Spleen (tissue), 11 donors: Measurements from ENCODE around the gene FHIT. TPM values are rescaled to one million over a fixed set of nuclear protein-coding genes. Genes with fewer than 3 reads are reported as not detected.

Experiments
- DNase-seq: peaks from one replicate; pipeline ENCODE4 v3.0.0-alpha.2; 2020
- H3K27ac ChIP-seq, 8 donors: fragments of 200-600 bp; sonication (generic) in 7 of 8; 1 replicate in 4 of 8; 2 replicates in 4 of 8; pipeline versions ENCODE4 v1.5.0 to v1.8.0; 2016 to 2021; ENCODE audit warnings: inconsistent platforms in 4 of 8, mild to moderate bottlenecking in 4 of 8, moderate library complexity in 1 of 8
- H3K27me3 ChIP-seq, 7 donors: fragments of 200-600 bp; sonication (generic) in 6 of 7; replicated peaks in 1 of 7; 1 replicate in 4 of 7; 2 replicates in 3 of 7; pipeline versions ENCODE4 v1.5.0 to v1.8.0; 2016 to 2021; ENCODE audit warnings: inconsistent platforms in 3 of 7, mild to moderate bottlenecking in 1 of 7
- H3K36me3 ChIP-seq, 6 donors: fragments of 200-600 bp; sonication (generic) in 5 of 6; 1 replicate in 4 of 6; 2 replicates in 2 of 6; pipeline versions ENCODE4 v1.5.0 to v1.8.0; 2016 to 2021; ENCODE audit warnings: inconsistent platforms in 2 of 6
- H3K4me1 ChIP-seq, 6 donors: fragments of 200-600 bp; sonication (generic) in 5 of 6; 1 replicate in 3 of 6; 2 replicates in 3 of 6; pipeline versions ENCODE4 v1.5.0 to v1.8.0; 2016 to 2021; ENCODE audit warnings: inconsistent platforms in 3 of 6
- H3K4me3 ChIP-seq, 8 donors: fragments of 200-600 bp; sonication (generic) in 7 of 8; 1 replicate in 4 of 8; 2 replicates in 4 of 8; pipeline versions ENCODE4 v1.5.0 to v1.8.0; 2016 to 2021; ENCODE audit warnings: inconsistent platforms in 4 of 8, mild to moderate bottlenecking in 4 of 8, moderate library complexity in 2 of 8
- H3K9me3 ChIP-seq, 8 donors: fragments of 200-600 bp; sonication (generic) in 7 of 8; 1 replicate in 4 of 8; 2 replicates in 4 of 8; pipeline versions ENCODE4 v1.5.0 to v1.8.0; 2016 to 2021; ENCODE audit warnings: inconsistent platforms in 4 of 8
- POLR2A ChIP-seq, 3 donors: fragments of 450-650 bp; IDR thresholded peaks; one replicate each; pipeline ENCODE4 v1.5.1; 2017; ENCODE audit warnings: antibody characterized with exemption in 3 of 3, mild to moderate bottlenecking in 1 of 3
- POLR2AphosphoS5 ChIP-seq, 3 donors: sonication (generic); formaldehyde crosslinking; IDR thresholded peaks; one replicate each; pipeline ENCODE4 v1.5.1; 2017; ENCODE audit warnings: antibody characterized with exemption in 3 of 3
- WGBS, 5 donors: extraction: QIAGEN DNeasy Blood & Tissue Kit in 3 of 5; methylation state at CpG; one replicate each; pipeline versions ENCODE4 v1.1.5 to v1.1.7; 2013 to 2018; 5-methylcytosine and 5-hydroxymethylcytosine counted together
- intact Hi-C: fragments of 100-400 bp; cut with DNase I; formaldehyde crosslinking; loops from one replicate; pipeline ENCODE4 v1.15.0; 2023; ENCODE audit warnings: low total_unique reads
- polyA plus RNA-seq, 3 donors: library from polyadenylated mRNA; stranded (reverse); fragments of 200-250 nt; gene quantifications; one replicate each; pipeline ENCODE4 v1.2.1, GENCODE V29; 2013
- total RNA-seq, 7 donors: library from RNA; depleted of rRNA in 3 of 7; stranded (reverse); fragments of >200 nt in 3 of 7; fragmentation: NEBNext Ultra II Directional in 4 of 7; extraction: Animal tissue kit (Norgen Biotek cat#: 25700) in 4 of 7; gene quantifications; one replicate each; pipeline versions ENCODE4 v1.1.0 to v1.2.1, GENCODE V29; 2016 to 2021
- TF ChIP-seq, protein P1 (sequence below), 11 experiments: fragments of 200-600 bp in 7 of 11; fragments of 450-650 bp in 4 of 11; sonication (generic) in 4 of 11; IDR thresholded peaks in 8 of 11; conservative IDR thresholded peaks in 3 of 11; 1 replicate in 7 of 11; 2 replicates in 4 of 11; pipeline versions ENCODE4 v1.4.0 to v1.8.0; 2016 to 2021; ENCODE audit warnings: antibody characterized with exemption in 11 of 11, inconsistent platforms in 4 of 11, mild to moderate bottlenecking in 1 of 11
- donor health status: healthy with polysubstance abuse.
- donor health status: DM: no; HTN: no; CAD: no; lungs with moderate emphysema.
- donor health status: DM: no; HTN: no; CAD: no.
- donor health status: Bipolar disorder and iron deficiency.
- donor health status: healthy.
- donor health status: DM: no; HTN: no; CAD: no.
- donor health status: DM: yes; HTN: yes; CAD: no.

The FHIT gene
- total and polyA plus RNA-seq, 10 donors = 4.1 to 23.1 (median 12.2) TPM

DNA sequence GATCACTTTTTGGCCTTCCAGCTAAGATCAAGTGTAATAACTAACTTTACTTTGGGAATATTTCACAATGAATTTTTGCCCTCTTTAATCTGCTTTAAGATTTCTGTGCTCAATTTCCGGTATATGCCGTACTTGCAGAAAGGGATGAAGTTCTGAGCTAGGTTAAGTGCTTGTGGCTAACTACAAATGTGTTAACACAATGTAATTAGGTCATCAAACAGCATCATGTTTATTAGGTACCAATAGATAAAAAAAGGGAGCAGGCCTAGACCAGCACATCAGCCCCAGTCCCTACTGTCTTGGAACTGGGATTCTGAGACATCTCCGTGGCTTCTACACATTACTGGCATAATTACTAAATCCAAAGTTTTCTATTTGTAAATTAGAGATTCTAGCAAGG lies 1268.7 kb downstream of the FHIT start:
- DNase-seq = no peak
- WGBS, 5 donors = 72 to 92% (median 89%) methylated on average over 3 of the region's 3 CpGs
- H3K36me3 ChIP-seq = no peaks in the 10 kb centered on the region
- H3K27ac ChIP-seq = peak overlapping the region in 1 of 8 donors; percentile 28
- H3K9me3 ChIP-seq = peaks cover 0 to 5% (median 0%) of the 10 kb centered on the region in 8 donors
- H3K4me1 ChIP-seq = peaks cover 0 to 9% (median 0%) of the 10 kb centered on the region in 6 donors
- no peak overlapping the region for H3K4me3 ChIP-seq
- intact Hi-C loops = no loop called here
- TF ChIP-seq, protein P1, sequence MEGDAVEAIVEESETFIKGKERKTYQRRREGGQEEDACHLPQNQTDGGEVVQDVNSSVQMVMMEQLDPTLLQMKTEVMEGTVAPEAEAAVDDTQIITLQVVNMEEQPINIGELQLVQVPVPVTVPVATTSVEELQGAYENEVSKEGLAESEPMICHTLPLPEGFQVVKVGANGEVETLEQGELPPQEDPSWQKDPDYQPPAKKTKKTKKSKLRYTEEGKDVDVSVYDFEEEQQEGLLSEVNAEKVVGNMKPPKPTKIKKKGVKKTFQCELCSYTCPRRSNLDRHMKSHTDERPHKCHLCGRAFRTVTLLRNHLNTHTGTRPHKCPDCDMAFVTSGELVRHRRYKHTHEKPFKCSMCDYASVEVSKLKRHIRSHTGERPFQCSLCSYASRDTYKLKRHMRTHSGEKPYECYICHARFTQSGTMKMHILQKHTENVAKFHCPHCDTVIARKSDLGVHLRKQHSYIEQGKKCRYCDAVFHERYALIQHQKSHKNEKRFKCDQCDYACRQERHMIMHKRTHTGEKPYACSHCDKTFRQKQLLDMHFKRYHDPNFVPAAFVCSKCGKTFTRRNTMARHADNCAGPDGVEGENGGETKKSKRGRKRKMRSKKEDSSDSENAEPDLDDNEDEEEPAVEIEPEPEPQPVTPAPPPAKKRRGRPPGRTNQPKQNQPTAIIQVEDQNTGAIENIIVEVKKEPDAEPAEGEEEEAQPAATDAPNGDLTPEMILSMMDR (IDR thresholded peaks at IDR 0.05 in 8 of 11, conservative IDR thresholded peaks at IDR 0.05 in 3 of 11) = no peak
- TF ChIP-seq POLR2AphosphoS5 (IDR thresholded peaks at IDR 0.05) = no peak
- TF ChIP-seq POLR2A (IDR thresholded peaks at IDR 0.05) = no peak
- H3K27me3 ChIP-seq = no peaks in the 10 kb centered on the region

DNA sequence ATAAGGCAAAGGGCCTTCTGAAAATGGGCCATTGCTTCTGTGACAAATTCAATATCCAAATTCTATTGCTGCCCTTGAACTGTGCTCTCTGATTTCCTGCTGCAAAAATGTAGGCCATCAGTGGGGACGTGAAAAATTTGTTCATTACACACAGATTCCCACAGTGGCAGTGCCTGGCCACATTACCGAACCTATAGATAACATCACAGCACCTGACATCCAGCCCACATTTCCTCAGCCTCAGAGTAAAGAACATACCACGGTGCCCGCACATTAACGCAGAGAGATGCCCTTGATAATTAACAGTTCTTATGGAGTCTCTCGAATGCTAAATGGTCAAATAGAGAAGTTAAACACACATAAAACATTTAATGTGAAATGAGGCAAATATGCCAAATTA lies 1269.9 kb downstream of the FHIT start:
- Histone ChIP-seq H3K27me3 (no peaks in the 10 kb centered on the region), H3K4me1 (peaks cover 0 to 9% (median 0%) of the 10 kb centered on the region in 6 donors), H3K27ac (peak overlapping the region in 1 of 8 donors; percentile 11), H3K4me3 (no peak overlapping the region), H3K36me3 (no peaks in the 10 kb centered on the region), H3K9me3 (peaks cover 0 to 5% (median 0%) of the 10 kb centered on the region in 8 donors)
- TF ChIP-seq POLR2A (IDR thresholded peaks at IDR 0.05) (no peak), POLR2AphosphoS5 (IDR thresholded peaks at IDR 0.05) (no peak)
- TF ChIP-seq, protein P1 (IDR thresholded peaks at IDR 0.05 in 8 of 11, conservative IDR thresholded peaks at IDR 0.05 in 3 of 11) = no peak
- intact Hi-C loops = no loop called here
- WGBS, 5 donors = 59 to 72% (median 66%) methylated on average over 6 of the region's 6 CpGs
- no peak for DNase-seq

DNA sequence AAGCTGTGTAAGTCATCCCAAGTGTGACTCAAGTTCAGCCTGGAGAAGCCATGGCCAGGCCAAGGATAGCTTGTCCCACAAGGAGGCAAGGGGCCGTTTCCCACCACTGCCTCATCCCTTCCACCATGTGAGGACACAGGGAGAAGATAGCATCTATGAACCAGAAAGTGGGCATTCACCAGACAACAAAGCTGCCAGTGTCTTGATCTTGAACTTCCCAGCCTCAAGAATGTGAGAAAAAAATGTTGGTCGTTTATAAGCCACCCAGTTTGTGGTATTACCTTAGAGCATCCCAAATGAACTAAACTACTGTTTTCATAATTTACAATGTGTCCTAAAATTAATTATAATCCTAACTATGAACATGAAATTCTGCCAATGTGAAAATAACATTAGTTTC lies 1270.7 kb downstream of the FHIT start:
- Histone ChIP-seq H3K4me1 (peaks cover 0 to 2% (median 0%) of the 10 kb centered on the region in 6 donors), H3K4me3 (no peak overlapping the region), H3K9me3 (peaks cover 0 to 5% (median 0%) of the 10 kb centered on the region in 8 donors), H3K27me3 (no peaks in the 10 kb centered on the region), H3K36me3 (no peaks in the 10 kb centered on the region), H3K27ac (no peak overlapping the region)
- intact Hi-C loops = no loop called here
- 18 to 47% (median 35%) methylated on average over 2 of the region's 2 CpGs for WGBS, 5 donors
- no peak for DNase-seq
- no peak for TF ChIP-seq POLR2A (IDR thresholded peaks at IDR 0.05)
- TF ChIP-seq POLR2AphosphoS5 (IDR thresholded peaks at IDR 0.05) = no peak
- TF ChIP-seq, protein P1 (IDR thresholded peaks at IDR 0.05 in 8 of 11, conservative IDR thresholded peaks at IDR 0.05 in 3 of 11) = no peak

DNA sequence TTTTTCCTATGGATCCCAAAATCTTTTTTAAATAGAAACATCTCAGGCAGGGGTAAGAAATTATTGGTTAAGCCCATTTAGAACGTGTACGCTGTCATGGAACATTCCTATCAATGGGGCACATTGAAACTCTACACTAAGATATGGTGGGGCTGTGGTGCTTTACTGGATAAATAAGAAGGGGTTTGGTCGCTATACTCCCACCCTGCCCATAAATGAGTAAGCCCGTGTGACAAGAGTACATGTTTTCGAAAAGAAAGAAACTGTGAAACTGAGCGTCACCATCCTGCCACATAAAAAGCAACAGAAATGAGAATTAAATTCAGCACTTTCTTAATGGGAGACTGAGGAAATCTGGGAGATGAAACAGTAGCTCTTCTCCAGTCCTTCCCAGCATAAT lies 1271.7 kb downstream of the FHIT start:
- Histone ChIP-seq H3K9me3 (peaks cover 0 to 3% (median 0%) of the 10 kb centered on the region in 8 donors), H3K27ac (no peak overlapping the region), H3K4me1 (no peaks in the 10 kb centered on the region), H3K27me3 (no peaks in the 10 kb centered on the region), H3K4me3 (no peak overlapping the region), H3K36me3 (no peaks in the 10 kb centered on the region)
- no peak for TF ChIP-seq POLR2A (IDR thresholded peaks at IDR 0.05)
- no peak for TF ChIP-seq POLR2AphosphoS5 (IDR thresholded peaks at IDR 0.05)
- TF ChIP-seq, protein P1 (IDR thresholded peaks at IDR 0.05 in 8 of 11, conservative IDR thresholded peaks at IDR 0.05 in 3 of 11) = no peak
- 82 to 95% (median 87%) methylated on average over 6 of the region's 6 CpGs for WGBS, 5 donors
- intact Hi-C loops = no loop called here
- DNase-seq = no peak
